ENCODE data around the gene AK8. TPM values are rescaled to one million over a fixed set of nuclear protein-coding genes. Genes with fewer than 3 reads are reported as not detected.

AK8 gene
- total RNA-seq, 2 donors from 2014 or later, result 0.26 TPM; not detected in 1

- no peak overlapping the region for H3K27ac ChIP-seq
- no peak overlapping the region for H3K4me3 ChIP-seq
- no peak for ATAC-seq
- H3K4me1 ChIP-seq, result no peaks in the 10 kb centered on the region
- no peaks in the 10 kb centered on the region for H3K27me3 ChIP-seq
- intact Hi-C loops (cut with DNase I), result no loop called here
- WGBS, 2 donors, result 88 to 96% methylated on average over 4 of the region's 4 CpGs
- TF ChIP-seq POLR2A (IDR thresholded peaks at IDR 0.05), result no peak
- TF ChIP-seq CTCF (IDR thresholded peaks at IDR 0.05), result no peak
- DNase-seq, result no peak
- H3K36me3 ChIP-seq (replicated peaks in 1 of 2; ENCODE audit: insufficient read depth in 1 of 2, low read depth in 2 of 2), result no peaks in the 10 kb centered on the region
- no peaks in the 10 kb centered on the region for H3K9me3 ChIP-seq
Measured at GRCh38 chr9:132762896-132763295, 115.2 kb downstream of the AK8 start.

GRCh38 chr9:132761602-132762001 is 116.5 kb downstream of the AK8 start:
- Histone ChIP-seq H3K9me3 (no peaks in the 10 kb centered on the region), H3K36me3 (replicated peaks in 1 of 2; ENCODE audit: insufficient read depth in 1 of 2, low read depth in 2 of 2) (no peaks in the 10 kb centered on the region), H3K4me3 (no peak overlapping the region), H3K27me3 (no peaks in the 10 kb centered on the region), H3K4me1 (no peaks in the 10 kb centered on the region), H3K27ac (no peak overlapping the region)
- intact Hi-C loops (cut with DNase I), result no loop called here
- ATAC-seq (no peak), DNase-seq (no peak)
- TF ChIP-seq POLR2A (IDR thresholded peaks at IDR 0.05) (no peak), CTCF (IDR thresholded peaks at IDR 0.05) (no peak)
- WGBS, 2 donors, result 70 to 86% methylated on average over 1 of the region's 1 CpG

GRCh38 chr9:132760057-132760456 is 118.0 kb downstream of the AK8 start:
- no peak for TF ChIP-seq POLR2A (IDR thresholded peaks at IDR 0.05)
- TF ChIP-seq CTCF (IDR thresholded peaks at IDR 0.05), result no peak
- no peak overlapping the region for H3K4me3 ChIP-seq
- intact Hi-C loops (cut with DNase I), result no loop called here
- ATAC-seq, result no peak
- H3K36me3 ChIP-seq (replicated peaks in 1 of 2; ENCODE audit: insufficient read depth in 1 of 2, low read depth in 2 of 2), result no peaks in the 10 kb centered on the region
- H3K27me3 ChIP-seq, result no peaks in the 10 kb centered on the region
- WGBS, 2 donors, result 53 to 56% methylated on average over 1 of the region's 1 CpG
- H3K4me1 ChIP-seq, result no peaks in the 10 kb centered on the region
- no peak overlapping the region for H3K27ac ChIP-seq
- no peak for DNase-seq
- H3K9me3 ChIP-seq, result no peaks in the 10 kb centered on the region

- H3K4me3 ChIP-seq, result no peak overlapping the region
- 81 to 93% methylated on average over 13 to 18 of the region's 18 CpGs for WGBS, 2 donors
- TF ChIP-seq CTCF (IDR thresholded peaks at IDR 0.05) (no peak), POLR2A (IDR thresholded peaks at IDR 0.05) (no peak)
- peaks cover 11% of the 10 kb centered on the region for H3K4me1 ChIP-seq
- H3K36me3 ChIP-seq (replicated peaks in 1 of 2; ENCODE audit: insufficient read depth in 1 of 2, low read depth in 2 of 2), result no peaks in the 10 kb centered on the region
- H3K27ac ChIP-seq, result no peak overlapping the region
- no peaks in the 10 kb centered on the region for H3K27me3 ChIP-seq
- intact Hi-C loops (cut with DNase I), result no loop called here
- ATAC-seq (no peak), DNase-seq (no peak)
- no peaks in the 10 kb centered on the region for H3K9me3 ChIP-seq
Measured at GRCh38 chr9:132757016-132757415, 121.1 kb downstream of the AK8 start.

- Histone ChIP-seq H3K9me3 (no peaks in the 10 kb centered on the region), H3K27ac (no peak overlapping the region), H3K4me1 (peaks cover 11% of the 10 kb centered on the region), H3K4me3 (no peak overlapping the region), H3K27me3 (no peaks in the 10 kb centered on the region), H3K36me3 (replicated peaks in 1 of 2; ENCODE audit: insufficient read depth in 1 of 2, low read depth in 2 of 2) (no peaks in the 10 kb centered on the region)
- intact Hi-C loops (cut with DNase I), result no loop called here
- 59 to 66% methylated on average over 18 of the region's 18 CpGs for WGBS, 2 donors
- ATAC-seq (no peak), DNase-seq (no peak)
- TF ChIP-seq POLR2A (IDR thresholded peaks at IDR 0.05), result no peak
- no peak for TF ChIP-seq CTCF (IDR thresholded peaks at IDR 0.05)
Measured at GRCh38 chr9:132756214-132756845, 121.8 kb downstream of the AK8 start.

Data from body of pancreas (tissue), 4 donors.